ENCODE measurements around the gene WIPF3. TPM values are rescaled to one million over a fixed set of nuclear protein-coding genes. Genes with fewer than 3 reads are reported as not detected.

Gene WIPF3
- total RNA-seq, 4 donors from 2014 or later, result 3.7 to 6.8 (median 5.5) TPM

DNA sequence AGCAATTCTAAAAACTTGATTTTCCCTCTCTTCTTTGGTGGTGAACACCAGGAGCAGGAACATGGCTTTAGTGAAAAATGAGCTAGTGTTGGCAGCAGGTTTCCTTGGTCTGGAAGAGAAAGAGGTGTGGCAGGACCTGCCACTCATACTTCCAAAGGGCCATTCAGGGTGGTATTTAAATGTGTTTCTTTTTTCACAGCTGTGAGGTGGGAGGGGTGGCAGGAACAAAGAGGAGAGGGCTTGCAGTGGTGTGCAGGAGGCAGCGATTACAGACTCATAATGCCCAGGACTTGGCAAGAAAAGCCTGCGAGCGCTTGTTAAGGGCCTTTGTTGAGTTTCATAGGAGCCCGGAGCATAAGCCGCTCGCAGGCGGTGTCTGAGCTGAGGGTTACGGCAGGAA lies 36.8 kb downstream of the WIPF3 start:
- ATAC-seq, result no peak
- Histone ChIP-seq H3K36me3 (no peaks in the 10 kb centered on the region), H3K9me3 (no peaks in the 10 kb centered on the region), H3K4me1 (peaks cover 0 to 9% (median 0%) of the 10 kb centered on the region in 3 donors), H3K27ac (no peak overlapping the region), H3K4me3 (no peak overlapping the region), H3K27me3 (no peaks in the 10 kb centered on the region)
- TF ChIP-seq, protein P1, sequence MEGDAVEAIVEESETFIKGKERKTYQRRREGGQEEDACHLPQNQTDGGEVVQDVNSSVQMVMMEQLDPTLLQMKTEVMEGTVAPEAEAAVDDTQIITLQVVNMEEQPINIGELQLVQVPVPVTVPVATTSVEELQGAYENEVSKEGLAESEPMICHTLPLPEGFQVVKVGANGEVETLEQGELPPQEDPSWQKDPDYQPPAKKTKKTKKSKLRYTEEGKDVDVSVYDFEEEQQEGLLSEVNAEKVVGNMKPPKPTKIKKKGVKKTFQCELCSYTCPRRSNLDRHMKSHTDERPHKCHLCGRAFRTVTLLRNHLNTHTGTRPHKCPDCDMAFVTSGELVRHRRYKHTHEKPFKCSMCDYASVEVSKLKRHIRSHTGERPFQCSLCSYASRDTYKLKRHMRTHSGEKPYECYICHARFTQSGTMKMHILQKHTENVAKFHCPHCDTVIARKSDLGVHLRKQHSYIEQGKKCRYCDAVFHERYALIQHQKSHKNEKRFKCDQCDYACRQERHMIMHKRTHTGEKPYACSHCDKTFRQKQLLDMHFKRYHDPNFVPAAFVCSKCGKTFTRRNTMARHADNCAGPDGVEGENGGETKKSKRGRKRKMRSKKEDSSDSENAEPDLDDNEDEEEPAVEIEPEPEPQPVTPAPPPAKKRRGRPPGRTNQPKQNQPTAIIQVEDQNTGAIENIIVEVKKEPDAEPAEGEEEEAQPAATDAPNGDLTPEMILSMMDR (IDR thresholded peaks at IDR 0.05), result no peak
- TF ChIP-seq EP300 (IDR thresholded peaks at IDR 0.05), result no peak
- 85% methylated on average over 5 to 8 of the region's 8 CpGs for WGBS, 2 donors (ENCODE audit: low coverage in 1 of 2)

DNA sequence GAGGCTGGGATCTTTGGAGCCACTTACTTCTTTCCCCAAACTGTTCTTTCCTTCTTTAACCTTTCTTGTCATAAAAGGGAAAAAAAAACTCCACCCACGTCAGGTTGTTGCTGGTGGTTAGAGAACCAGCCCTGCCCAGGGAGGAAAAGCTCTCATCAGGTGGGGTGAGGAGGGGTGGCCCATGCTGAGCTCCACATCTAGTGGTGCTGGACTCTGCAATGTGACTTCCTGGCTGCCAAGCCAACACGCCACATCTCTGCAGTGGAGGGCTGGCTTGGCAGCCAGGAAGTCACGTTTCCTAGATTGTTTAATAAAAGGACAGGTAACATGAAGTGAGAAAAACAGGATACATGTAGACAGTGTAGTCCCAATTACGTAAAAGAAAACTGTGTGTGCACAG lies 37.4 kb downstream of the WIPF3 start:
- WGBS, 2 donors (ENCODE audit: low coverage in 1 of 2), result 58 to 88% methylated on average over 2 to 4 of the region's 4 CpGs
- no peak overlapping the region for H3K27ac ChIP-seq
- no peak for ATAC-seq

DNA sequence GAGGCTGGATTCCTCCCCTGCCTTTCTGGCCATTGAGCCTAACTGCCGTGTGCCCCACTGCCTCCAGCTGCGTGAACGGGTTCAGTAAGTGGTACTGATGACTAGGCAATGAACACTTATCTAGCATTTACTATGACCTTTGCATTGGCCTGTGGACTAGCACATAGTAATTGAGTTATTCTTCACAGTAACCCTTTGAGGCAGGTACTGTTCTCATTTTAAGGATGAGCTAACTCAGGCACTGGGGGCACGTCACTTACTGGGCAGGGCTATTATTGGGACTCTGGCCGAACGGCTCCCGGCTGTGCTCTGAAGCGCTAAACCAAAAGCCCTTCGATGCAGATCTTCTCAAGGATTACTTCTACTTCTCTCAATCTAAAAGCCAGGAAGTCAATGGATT lies 38.3 kb downstream of the WIPF3 start:
- 95 to 100% methylated on average over 6 to 7 of the region's 9 CpGs for WGBS, 2 donors (ENCODE audit: low coverage in 1 of 2)
- TF ChIP-seq POLR2AphosphoS5 (IDR thresholded peaks at IDR 0.05), result no peak
- no peak for TF ChIP-seq POLR2A (IDR thresholded peaks at IDR 0.05)
- TF ChIP-seq, protein P1 (IDR thresholded peaks at IDR 0.05), result no peak
- no peak for TF ChIP-seq EP300 (IDR thresholded peaks at IDR 0.05)
- ATAC-seq, result no peak
- peaks cover 0 to 6% (median 0%) of the 10 kb centered on the region in 3 donors for H3K4me1 ChIP-seq
- no peaks in the 10 kb centered on the region for H3K36me3 ChIP-seq
- no peaks in the 10 kb centered on the region for H3K9me3 ChIP-seq
- H3K27ac ChIP-seq, result no peak overlapping the region
- H3K4me3 ChIP-seq, result no peak overlapping the region
- H3K27me3 ChIP-seq, result no peaks in the 10 kb centered on the region

More for the DNA sequence above, 37.4 kb downstream of the WIPF3 start:
- no peaks in the 10 kb centered on the region for H3K9me3 ChIP-seq
- H3K36me3 ChIP-seq, result no peaks in the 10 kb centered on the region
- no peaks in the 10 kb centered on the region for H3K27me3 ChIP-seq
- H3K4me1 ChIP-seq, result peaks cover 0 to 9% (median 0%) of the 10 kb centered on the region in 3 donors
- TF ChIP-seq EP300 (IDR thresholded peaks at IDR 0.05) (no peak), POLR2A (IDR thresholded peaks at IDR 0.05) (no peak), POLR2AphosphoS5 (IDR thresholded peaks at IDR 0.05) (no peak)
- TF ChIP-seq, protein P1 (IDR thresholded peaks at IDR 0.05), result no peak
- no peak overlapping the region for H3K4me3 ChIP-seq

DNA sequence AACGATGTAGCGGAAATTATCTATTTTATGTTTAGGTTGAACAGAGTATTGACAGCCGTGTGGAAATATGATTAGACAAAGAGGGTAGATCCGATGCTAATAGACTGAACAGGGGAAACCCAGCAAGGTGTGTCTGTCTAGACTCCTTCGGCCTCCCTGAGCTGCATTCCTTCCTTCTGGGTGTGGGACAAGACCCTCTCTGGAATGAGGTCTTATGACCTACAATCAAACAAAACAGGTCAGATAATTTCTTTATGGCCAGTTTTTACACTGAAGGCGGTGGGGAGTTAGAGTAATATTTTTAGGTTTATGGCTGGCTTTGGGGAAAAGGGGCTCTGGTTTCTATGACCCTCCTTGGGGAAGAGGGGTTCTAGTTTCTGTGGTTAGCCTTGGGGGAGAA lies 41.2 kb downstream of the WIPF3 start:
- no peaks in the 10 kb centered on the region for H3K36me3 ChIP-seq
- WGBS, 2 donors (ENCODE audit: low coverage in 1 of 2), result 86 to 92% methylated on average over 5 to 6 of the region's 6 CpGs
- no peaks in the 10 kb centered on the region for H3K4me1 ChIP-seq
- H3K4me3 ChIP-seq, result no peak overlapping the region
- no peaks in the 10 kb centered on the region for H3K27me3 ChIP-seq
- no peak overlapping the region for H3K27ac ChIP-seq
- no peak for ATAC-seq
- TF ChIP-seq POLR2AphosphoS5 (IDR thresholded peaks at IDR 0.05) (no peak), EP300 (IDR thresholded peaks at IDR 0.05) (no peak), POLR2A (IDR thresholded peaks at IDR 0.05) (no peak)
- TF ChIP-seq, protein P1 (IDR thresholded peaks at IDR 0.05), result no peak
- no peaks in the 10 kb centered on the region for H3K9me3 ChIP-seq

DNA sequence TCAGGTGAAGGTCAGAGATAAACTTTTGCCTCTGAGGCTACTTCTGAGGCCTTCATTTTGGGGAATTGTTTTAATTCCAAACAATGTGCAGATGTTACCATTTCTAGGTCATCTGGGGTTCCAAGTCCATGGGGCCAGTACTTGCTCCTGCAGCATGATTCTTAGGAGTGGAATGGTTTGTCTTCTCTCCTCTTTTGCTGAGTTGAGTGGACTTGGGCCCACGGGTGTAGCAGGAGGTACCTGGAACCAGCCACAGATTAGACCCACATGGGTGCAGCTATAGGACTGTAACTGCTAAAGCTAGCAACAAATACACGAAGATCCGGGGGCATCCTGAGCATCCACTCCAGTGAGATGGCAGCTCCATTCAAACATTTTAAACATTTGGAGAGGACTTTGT lies 41.6 kb downstream of the WIPF3 start:
- no peak overlapping the region for H3K4me3 ChIP-seq
- no peak for TF ChIP-seq POLR2AphosphoS5 (IDR thresholded peaks at IDR 0.05)
- no peak for TF ChIP-seq POLR2A (IDR thresholded peaks at IDR 0.05)
- TF ChIP-seq, protein P1 (IDR thresholded peaks at IDR 0.05), result no peak
- TF ChIP-seq EP300 (IDR thresholded peaks at IDR 0.05), result no peak
- H3K27ac ChIP-seq, result no peak overlapping the region
- H3K36me3 ChIP-seq, result no peaks in the 10 kb centered on the region
- no peaks in the 10 kb centered on the region for H3K4me1 ChIP-seq
- WGBS, 2 donors (ENCODE audit: low coverage in 1 of 2), result 88% methylated on average over 1 of the region's 3 CpGs; no CpG with 5 or more reads in 1 of the 2 donors
- no peaks in the 10 kb centered on the region for H3K9me3 ChIP-seq
- ATAC-seq, result no peak
- H3K27me3 ChIP-seq, result no peaks in the 10 kb centered on the region

Measured in gastroesophageal sphincter (tissue), 4 donors.